Measurements from ENCODE around the gene PAPPA. TPM values are rescaled to one million over a fixed set of nuclear protein-coding genes. Genes with fewer than 3 reads are reported as not detected.

PAPPA gene
- total RNA-seq, 4 donors from 2014 or later, result 0.53 to 2.3 (median 1.4) TPM

DNA sequence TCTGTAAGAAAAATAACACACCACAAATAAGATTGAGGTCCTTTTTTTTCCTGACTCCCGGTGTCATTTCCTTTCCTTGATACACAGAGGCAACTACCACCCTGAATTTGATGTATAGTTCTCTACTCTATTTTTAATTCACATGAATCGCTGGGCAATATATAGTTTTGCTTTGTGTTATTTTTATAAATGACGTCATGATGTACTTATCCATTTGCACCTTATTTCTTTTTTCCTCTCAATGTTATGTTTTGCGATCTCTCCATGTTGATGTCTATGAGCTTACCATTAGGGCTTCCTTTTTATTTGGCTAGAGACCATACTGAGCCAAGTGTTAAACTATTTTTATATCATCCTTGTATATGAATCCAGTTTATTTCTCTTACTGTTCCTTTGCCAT, 175.9 kb downstream of the PAPPA start:
- Histone ChIP-seq H3K27ac (no peak overlapping the region), H3K36me3 (no peaks in the 10 kb centered on the region), H3K9me3 (no peaks in the 10 kb centered on the region), H3K27me3 (no peaks in the 10 kb centered on the region), H3K4me1 (peaks cover 7% of the 10 kb centered on the region), H3K4me3 (no peak overlapping the region)
- no peak for DNase-seq (ENCODE audit: low spot score in 2 of 2)
- WGBS, result 92% methylated on average over 4 of the region's 4 CpGs
- no peak for TF ChIP-seq POLR2A (IDR thresholded peaks at IDR 0.05)
- TF ChIP-seq EP300 (IDR thresholded peaks at IDR 0.05), result no peak
- no peak for TF ChIP-seq POLR2AphosphoS5 (IDR thresholded peaks at IDR 0.05)
- TF ChIP-seq, protein P1, sequence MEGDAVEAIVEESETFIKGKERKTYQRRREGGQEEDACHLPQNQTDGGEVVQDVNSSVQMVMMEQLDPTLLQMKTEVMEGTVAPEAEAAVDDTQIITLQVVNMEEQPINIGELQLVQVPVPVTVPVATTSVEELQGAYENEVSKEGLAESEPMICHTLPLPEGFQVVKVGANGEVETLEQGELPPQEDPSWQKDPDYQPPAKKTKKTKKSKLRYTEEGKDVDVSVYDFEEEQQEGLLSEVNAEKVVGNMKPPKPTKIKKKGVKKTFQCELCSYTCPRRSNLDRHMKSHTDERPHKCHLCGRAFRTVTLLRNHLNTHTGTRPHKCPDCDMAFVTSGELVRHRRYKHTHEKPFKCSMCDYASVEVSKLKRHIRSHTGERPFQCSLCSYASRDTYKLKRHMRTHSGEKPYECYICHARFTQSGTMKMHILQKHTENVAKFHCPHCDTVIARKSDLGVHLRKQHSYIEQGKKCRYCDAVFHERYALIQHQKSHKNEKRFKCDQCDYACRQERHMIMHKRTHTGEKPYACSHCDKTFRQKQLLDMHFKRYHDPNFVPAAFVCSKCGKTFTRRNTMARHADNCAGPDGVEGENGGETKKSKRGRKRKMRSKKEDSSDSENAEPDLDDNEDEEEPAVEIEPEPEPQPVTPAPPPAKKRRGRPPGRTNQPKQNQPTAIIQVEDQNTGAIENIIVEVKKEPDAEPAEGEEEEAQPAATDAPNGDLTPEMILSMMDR (IDR thresholded peaks at IDR 0.05), result no peak

DNA sequence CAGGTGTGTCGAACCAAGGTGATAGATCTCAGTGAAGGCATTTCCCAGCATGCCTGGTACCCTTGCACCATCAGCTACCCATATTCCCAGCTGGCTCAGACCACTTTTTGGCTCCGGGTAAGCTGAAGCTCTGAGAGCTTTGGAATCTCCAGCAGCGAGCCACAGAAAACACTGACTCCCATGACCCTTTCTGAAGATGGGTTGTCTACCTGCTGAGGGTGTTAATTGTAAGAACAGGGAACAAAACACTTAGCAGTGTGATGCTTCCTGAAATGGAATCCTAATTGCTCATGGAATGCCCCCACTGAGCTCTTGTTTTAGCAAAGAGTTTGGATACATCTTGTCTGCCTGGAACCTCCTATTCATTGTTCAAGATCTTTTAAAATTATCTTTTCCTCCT, 177.7 kb downstream of the PAPPA start:
- TF ChIP-seq, protein P1 (IDR thresholded peaks at IDR 0.05), result no peak
- no peak for TF ChIP-seq EP300 (IDR thresholded peaks at IDR 0.05)

DNA sequence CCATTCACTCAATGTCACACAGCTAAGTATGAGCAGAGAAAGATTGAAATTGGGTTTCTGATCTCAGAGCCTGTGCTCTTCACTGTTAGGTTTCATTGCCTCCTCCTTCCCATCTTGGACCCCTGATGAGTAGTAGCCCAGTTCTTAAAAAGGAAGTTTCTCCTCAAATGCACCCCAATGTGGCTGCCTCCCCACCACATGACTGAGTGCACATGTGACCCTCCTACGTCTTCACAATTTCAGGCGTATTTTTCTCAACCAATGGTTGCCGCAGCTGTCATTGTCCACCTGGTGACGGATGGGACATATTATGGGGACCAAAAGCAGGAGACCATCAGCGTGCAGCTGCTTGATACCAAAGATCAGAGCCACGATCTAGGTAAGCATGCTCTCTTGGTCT, 178.5 kb downstream of the PAPPA start:
- H3K36me3 ChIP-seq, result no peaks in the 10 kb centered on the region
- WGBS, result 90% methylated on average over 6 of the region's 6 CpGs
- no peak overlapping the region for H3K27ac ChIP-seq
- no peaks in the 10 kb centered on the region for H3K9me3 ChIP-seq
- no peak for TF ChIP-seq EP300 (IDR thresholded peaks at IDR 0.05)
- TF ChIP-seq POLR2AphosphoS5 (IDR thresholded peaks at IDR 0.05), result no peak
- TF ChIP-seq, protein P1 (IDR thresholded peaks at IDR 0.05), result no peak
- no peak for TF ChIP-seq POLR2A (IDR thresholded peaks at IDR 0.05)
- H3K27me3 ChIP-seq, result no peaks in the 10 kb centered on the region
- no peak for DNase-seq (ENCODE audit: low spot score in 2 of 2)
- H3K4me1 ChIP-seq, result peaks cover 6% of the 10 kb centered on the region
- no peak overlapping the region for H3K4me3 ChIP-seq

More for the DNA sequence above, 177.7 kb downstream of the PAPPA start:
- no peak for DNase-seq (ENCODE audit: low spot score in 2 of 2)
- Histone ChIP-seq H3K4me3 (no peak overlapping the region), H3K4me1 (peaks cover 7% of the 10 kb centered on the region), H3K27me3 (no peaks in the 10 kb centered on the region), H3K9me3 (no peaks in the 10 kb centered on the region), H3K36me3 (no peaks in the 10 kb centered on the region), H3K27ac (no peak overlapping the region)
- 81% methylated on average over 3 of the region's 3 CpGs for WGBS

DNA sequence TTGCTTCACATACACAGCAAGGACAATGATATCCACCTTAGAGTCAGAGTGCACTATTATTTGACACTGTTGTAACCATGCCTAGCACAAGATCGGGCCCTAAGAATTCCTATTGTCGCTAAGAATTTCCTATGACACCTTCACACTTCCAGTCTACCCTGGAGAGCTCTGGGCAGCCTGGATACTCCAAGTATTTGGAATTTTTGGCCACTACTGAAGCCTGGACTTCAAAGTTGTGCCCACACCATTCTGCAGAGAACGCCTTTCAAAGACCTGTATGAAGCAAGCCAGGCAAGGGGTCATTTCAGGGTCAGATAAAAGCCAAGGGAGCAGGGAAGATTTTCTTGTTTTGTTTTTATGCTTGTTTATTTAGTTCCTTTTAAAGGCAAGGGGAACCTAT, 179.7 kb downstream of the PAPPA start:
- Histone ChIP-seq H3K4me1 (no peaks in the 10 kb centered on the region), H3K9me3 (no peaks in the 10 kb centered on the region), H3K36me3 (no peaks in the 10 kb centered on the region), H3K4me3 (no peak overlapping the region), H3K27ac (no peak overlapping the region), H3K27me3 (no peaks in the 10 kb centered on the region)
- WGBS, result 83% methylated on average over 3 of the region's 3 CpGs
- TF ChIP-seq EP300 (IDR thresholded peaks at IDR 0.05), result no peak
- TF ChIP-seq, protein P1 (IDR thresholded peaks at IDR 0.05), result no peak
- TF ChIP-seq POLR2AphosphoS5 (IDR thresholded peaks at IDR 0.05), result no peak
- TF ChIP-seq POLR2A (IDR thresholded peaks at IDR 0.05), result no peak
- DNase-seq (ENCODE audit: low spot score in 2 of 2), result no peak

DNA sequence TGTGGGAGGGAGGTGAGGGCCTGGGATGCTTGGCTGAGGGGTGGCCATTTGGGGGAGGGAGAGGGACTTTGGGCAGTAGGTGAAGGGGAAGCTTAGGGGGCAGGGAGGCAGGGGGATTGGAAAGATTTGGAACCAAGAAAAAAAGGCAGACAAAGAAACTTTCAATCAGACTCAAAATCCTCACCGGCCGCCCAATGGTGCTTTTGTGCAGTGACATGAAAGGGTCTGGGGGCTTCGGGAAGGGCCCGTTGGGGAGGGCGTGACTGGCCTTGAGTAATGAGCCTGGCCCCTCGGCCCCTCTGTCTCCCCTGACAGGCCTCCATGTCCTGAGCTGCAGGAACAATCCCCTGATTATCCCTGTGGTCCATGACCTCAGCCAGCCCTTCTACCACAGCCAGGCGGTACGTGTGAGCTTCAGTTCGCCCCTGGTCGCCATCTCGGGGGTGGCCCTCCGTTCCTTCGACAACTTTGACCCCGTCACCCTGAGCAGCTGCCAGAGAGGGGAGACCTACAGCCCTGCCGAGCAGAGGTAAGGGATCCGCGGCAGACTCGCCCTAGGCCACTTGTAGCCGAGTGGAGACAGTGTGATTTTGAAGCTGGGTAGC, 181.1 kb downstream of the PAPPA start:
- no peak for DNase-seq (ENCODE audit: low spot score in 2 of 2)
- Histone ChIP-seq H3K4me3 (no peak overlapping the region), H3K9me3 (no peaks in the 10 kb centered on the region), H3K36me3 (no peaks in the 10 kb centered on the region), H3K27ac (no peak overlapping the region), H3K4me1 (no peaks in the 10 kb centered on the region), H3K27me3 (no peaks in the 10 kb centered on the region)
- TF ChIP-seq POLR2A (IDR thresholded peaks at IDR 0.05), result no peak
- no peak for TF ChIP-seq EP300 (IDR thresholded peaks at IDR 0.05)
- TF ChIP-seq POLR2AphosphoS5 (IDR thresholded peaks at IDR 0.05), result no peak
- TF ChIP-seq, protein P1 (IDR thresholded peaks at IDR 0.05), result no peak
- whole genome bisulfite sequencing, result 57% methylated on average over 19 of the region's 19 CpGs

All from suprapubic skin (tissue), 4 donors.